Measurements from ENCODE around the gene CSRP3. TPM values are rescaled to one million over a fixed set of nuclear protein-coding genes. Genes with fewer than 3 reads are reported as not detected.

The CSRP3 gene
- total and polyA plus RNA-seq, 2 of the 4 experiments (the other 2 are of a cell fraction), result not detected

GRCh38 chr11:19237813-19238212 is 36.0 kb upstream of the CSRP3 start:
- no peak overlapping the region for H3K4me2 ChIP-seq (ENCODE audit: low read depth, low read length)
- H4K91ac ChIP-seq (ENCODE audit: insufficient read depth, low read depth, low read length), result no peak overlapping the region
- no peak overlapping the region for H3K18ac ChIP-seq (ENCODE audit: low read depth, low read length)
- no peak overlapping the region for H3K56ac ChIP-seq (ENCODE audit: extremely low read depth, insufficient read depth, low read length)
- no peaks in the 10 kb centered on the region for H4K20me1 ChIP-seq (ENCODE audit: insufficient read depth, low read length)
- peaks cover 0 to 5% of the 10 kb centered on the region in 2 experiments; a peak in 1 of 4 replicates for H3K79me1 ChIP-seq (ENCODE audit: low read depth in 1 of 2, low read length in 2 of 2)
- no peak overlapping the region for H3K4me3 ChIP-seq (ENCODE audit: insufficient read depth, low read depth, low read length)
- no peak for TF ChIP-seq CTCF (conservative IDR thresholded peaks at IDR 0.05; ENCODE audit: low read depth, low read length)
- TF ChIP-seq MAFK (IDR thresholded peaks at IDR 0.05; ENCODE audit: low read depth, low read length), result no peak
- TF ChIP-seq ELK1 (IDR thresholded peaks at IDR 0.05; ENCODE audit: borderline replicate concordance, low read depth, low read length), result no peak
- no peak for TF ChIP-seq MAZ (IDR thresholded peaks at IDR 0.05; ENCODE audit: borderline replicate concordance, low read depth, low read length)
- TF ChIP-seq BHLHE40 (IDR thresholded peaks at IDR 0.05; ENCODE audit: low read depth, low read length), result no peak
- no peak for TF ChIP-seq RCOR1 (IDR thresholded peaks at IDR 0.05; ENCODE audit: insufficient replicate concordance, low read length)
- TF ChIP-seq USF2 (IDR thresholded peaks at IDR 0.05; ENCODE audit: low read depth, low read length), result no peak
- TF ChIP-seq RAD21 (IDR thresholded peaks at IDR 0.05; ENCODE audit: low read length), result no peak
- no peak for TF ChIP-seq NFE2L2 (IDR thresholded peaks at IDR 0.05; ENCODE audit: low read depth, low read length)
- TF ChIP-seq POLR2A (IDR thresholded peaks at IDR 0.05; ENCODE audit: low read depth, low read length), result no peak
- no peak for TF ChIP-seq CHD1 (IDR thresholded peaks at IDR 0.05; ENCODE audit: low read depth, low read length)
- TF ChIP-seq SMC3 (IDR thresholded peaks at IDR 0.05; ENCODE audit: low read depth, low read length), result no peak
- no peak for TF ChIP-seq RFX5 (IDR thresholded peaks at IDR 0.05; ENCODE audit: low read depth, low read length)
- no peak for TF ChIP-seq MXI1 (IDR thresholded peaks at IDR 0.05; ENCODE audit: borderline replicate concordance, low read depth, low read length)
- no peak for TF ChIP-seq CEBPB (IDR thresholded peaks at IDR 0.05; ENCODE audit: low read depth, low read length)
- TF ChIP-seq FOS (IDR thresholded peaks at IDR 0.05; ENCODE audit: low read depth, low read length), result no peak
- no peak overlapping the region for H2AK5ac ChIP-seq (ENCODE audit: low read depth, low read length)
- H2BK15ac ChIP-seq (ENCODE audit: low read depth, low read length), result no peak overlapping the region
- no peak overlapping the region for H2BK120ac ChIP-seq (ENCODE audit: low read depth, low read length)
- no peak overlapping the region for H4K8ac ChIP-seq (ENCODE audit: low read depth in 2 of 2, low read length in 2 of 2)
- H3K9me1 ChIP-seq (ENCODE audit: insufficient read depth, low read length), result peaks cover 3% of the 10 kb centered on the region; the same call in 1 of the 2 replicates
- no TSS peak for BruUV-seq (replicated peaks)
- no peak overlapping the region for H3K27ac ChIP-seq (ENCODE audit: insufficient read depth, low read length)
- in situ Hi-C loops (cut with MboI; ENCODE audit: low sequenced_read_pairs) (no loop called here), intact Hi-C loops (cut with micrococcal nuclease) (no loop called here), dilution Hi-C loops (cut with HindIII; ENCODE audit: low sequenced_read_pairs, unreplicated experiment) (no loop called here)
- no peak overlapping the region for H2AK9ac ChIP-seq (replicated peaks; ENCODE audit: low read depth, low read length, poor library complexity)
- no peaks in the 10 kb centered on the region; the same call in 1 of the 2 replicates for H3K36me3 ChIP-seq (ENCODE audit: control insufficient read depth, insufficient read depth, low read length)
- ChIA-PET CTCF (no interaction called here), POLR2A (ENCODE audit: unreplicated experiment) (no interaction called here)
- H2BK5ac ChIP-seq (ENCODE audit: low read depth, low read length, poor library complexity, severe bottlenecking), result no peak overlapping the region
- H3K14ac ChIP-seq (replicated peaks; ENCODE audit: low read depth, low read length), result no peak overlapping the region
- WGBS, 2 experiments (ENCODE audit: extremely low coverage in 2 of 2, insufficient read length in 1 of 2), result 75% methylated on average over 1 of the region's 5 CpGs; no CpG with 5 or more reads in 1 of the 2 experiments
- H4K5ac ChIP-seq (ENCODE audit: low read depth, low read length), result no peak overlapping the region
- H3K4me1 ChIP-seq (ENCODE audit: control insufficient read depth, insufficient read depth, low read length), result peaks cover 2% of the 10 kb centered on the region; the same call in 1 of the 2 replicates
- no peaks in the 10 kb centered on the region for H3K9me3 ChIP-seq (ENCODE audit: control insufficient read depth, insufficient read depth, low read length)
- no peak for DNase-seq
- peaks cover 12% of the 10 kb centered on the region for H3K27me3 ChIP-seq (ENCODE audit: control insufficient read depth, insufficient read depth, low read length)
- ATAC-seq (ENCODE audit: low read depth), result no peak
- H3K23ac ChIP-seq (ENCODE audit: low read depth, low read length), result no peak overlapping the region
- no peak overlapping the region for H3K9ac ChIP-seq (ENCODE audit: low read depth, low read length)
- H2AFZ ChIP-seq (replicated peaks; ENCODE audit: low read length, poor library complexity), result no peak overlapping the region
- H3K4ac ChIP-seq (ENCODE audit: low read depth, low read length), result no peak overlapping the region
- no peak overlapping the region for H2BK20ac ChIP-seq (ENCODE audit: low read depth, low read length)

Data from IMR-90 (cell line).